K562 (cell line): ENCODE measurements around the gene USP31. TPM values are rescaled to one million over a fixed set of nuclear protein-coding genes. Genes with fewer than 3 reads are reported as not detected.
A peak's percentile ranks its signal among the peaks of the same experiment; 100 is the strongest.

Experiments
- ATAC-seq: fragments of 200-7000 bp; cut with Tn5 transposase; 3 replicates; pipeline ENCODE4 v1.9.1; 2020; ENCODE audit warnings: moderate library complexity
- BruUV-seq: library from RNA; stranded (reverse); fragments of 400-500 nt; replicated peaks from 2 replicates; lab custom pipeline; 2021; lab: Mats Ljungman, UMichigan
- CTCF ChIA-PET: fragments of 300-600 bp; formaldehyde crosslinking; extraction: SDS; loops from one replicate; lab custom pipeline; 2021; ENCODE audit warnings: low intra/inter-chr PET ratio; lab: Yijun Ruan, JAX
- POLR2A ChIA-PET: fragments of 300-600, 350-650 bp; sonication (Branson Sonifier 250); formaldehyde crosslinking; extraction: SDS; loops from one replicate; lab custom pipeline; 2021; ENCODE audit warnings: antibody characterized with exemption, inconsistent platforms; lab: Yijun Ruan, JAX
- DNase-seq, 4 experiments: peaks; one replicate each; pipeline versions ENCODE4 v3.0.0 to v3.0.0-alpha.2; 2011 to 2018; ENCODE audit warnings: low spot score in 3 of 4, mixed read lengths in 3 of 4; ENCODE audit errors: extremely low read depth in 1 of 4
- FAIRE-seq: peaks from 2 replicates; lab custom pipeline; 2011; peaks lifted over from hg19 to GRCh38; lab: Jason Lieb, UNC
- H2AFZ ChIP-seq: 2 replicates; pipeline ENCODE4 v1.6.0; 2011; ENCODE audit warnings: low read depth, low read length, control low read depth, inconsistent platforms
- H3K27ac ChIP-seq: fragments of 200-600 bp; 3 replicates; pipeline ENCODE4 v1.8.0; 2011; ENCODE audit warnings: low read depth, mild to moderate bottlenecking, control low read depth, inconsistent platforms, low read length, moderate library complexity, mixed read lengths; ENCODE audit errors: extremely low read depth
- H3K27me3 ChIP-seq, 2 experiments: fragments of 300-600 bp in 1 of 2; 2 replicates in 1 of 2; 3 replicates in 1 of 2; pipeline versions ENCODE4 v1.6.0 to v1.8.0; 2011; ENCODE audit warnings: inconsistent platforms in 2 of 2, low read length in 2 of 2, mild to moderate bottlenecking in 1 of 2, mixed read lengths in 1 of 2, moderate library complexity in 1 of 2; ENCODE audit not compliant: control insufficient read depth in 2 of 2, insufficient read depth in 2 of 2
- H3K36me3 ChIP-seq: fragments of 300-600 bp; 3 replicates; pipeline ENCODE4 v1.8.0; 2011; ENCODE audit warnings: mild to moderate bottlenecking, low read length, inconsistent platforms; ENCODE audit not compliant: control insufficient read depth, insufficient read depth
- H3K4me1 ChIP-seq, 2 experiments: fragments of 200-600 bp in 1 of 2; replicated peaks in 1 of 2; 2 replicates in 1 of 2; 3 replicates in 1 of 2; pipeline versions ENCODE4 v1.5.1 to v1.8.0; 2011; ENCODE audit warnings: inconsistent platforms in 2 of 2, low read length in 2 of 2, mild to moderate bottlenecking in 1 of 2, mixed read lengths in 1 of 2, moderate library complexity in 1 of 2; ENCODE audit not compliant: control insufficient read depth in 2 of 2, insufficient read depth in 2 of 2
- H3K4me2 ChIP-seq: 2 replicates; pipeline ENCODE4 v1.6.1; 2011; ENCODE audit warnings: low read length, control low read depth, inconsistent platforms, mixed read lengths; ENCODE audit not compliant: insufficient read depth
- H3K4me3 ChIP-seq: fragments of 200-600 bp; sonication (generic), shearing (Covaris generic); 2 replicates; pipeline ENCODE4 v1.5.1; 2016; ENCODE audit warnings: control low read depth, inconsistent platforms
- H3K79me2 ChIP-seq: fragments of 200-600 bp; 3 replicates; pipeline ENCODE4 v1.8.0; 2011; ENCODE audit warnings: low read length, inconsistent platforms; ENCODE audit not compliant: control insufficient read depth, insufficient read depth
- H3K9ac ChIP-seq, 2 experiments: 2 replicates each; pipeline versions ENCODE4 v1.6.0 to v1.6.1; 2011; ENCODE audit warnings: low read depth in 2 of 2, low read length in 2 of 2, control low read depth in 1 of 2, inconsistent platforms in 1 of 2, mild to moderate bottlenecking in 1 of 2, mixed read lengths in 1 of 2; ENCODE audit not compliant: insufficient read depth in 1 of 2
- H3K9me1 ChIP-seq: one replicate; pipeline ENCODE4 v1.6.0; 2011; ENCODE audit warnings: inconsistent platforms, mild to moderate bottlenecking, low read length, moderate library complexity; ENCODE audit not compliant: control insufficient read depth, insufficient read depth
- H3K9me3 ChIP-seq: replicated peaks from 2 replicates; pipeline ENCODE4 v1.5.1; 2011; ENCODE audit warnings: low read depth, low read length, inconsistent platforms; ENCODE audit not compliant: control insufficient read depth, insufficient read depth
- H4K20me1 ChIP-seq: replicated peaks from 2 replicates; pipeline ENCODE4 v1.6.1; 2011; ENCODE audit warnings: low read length, inconsistent platforms, mixed read lengths; ENCODE audit not compliant: control insufficient read depth, insufficient read depth
- BDP1 ChIP-seq: IDR thresholded peaks from 3 replicates; pipeline ENCODE4 v1.6.1; 2011; ENCODE audit not compliant: insufficient read length, insufficient read depth
- CHD1 ChIP-seq: fragments of 200-600 bp; sonication (generic); IDR thresholded peaks from one replicate; pipeline ENCODE4 v1.6.1; 2012; ENCODE audit warnings: mild to moderate bottlenecking, moderate library complexity, low read length, inconsistent platforms
- CREBBP ChIP-seq: IDR thresholded peaks from one replicate; pipeline ENCODE4 v1.6.1; 2012; ENCODE audit warnings: low read depth, mild to moderate bottlenecking, control low read depth, inconsistent platforms, low read length
- NFYB ChIP-seq: IDR thresholded peaks from 2 replicates; pipeline ENCODE4 v1.6.1; 2011; ENCODE audit warnings: mild to moderate bottlenecking, moderate library complexity; ENCODE audit not compliant: insufficient read length; ENCODE audit errors: extremely low read depth
- NR2F6 ChIP-seq: fragments of 450-650 bp; formaldehyde crosslinking; IDR thresholded peaks from 2 replicates; pipeline ENCODE4 v1.4.0; 2020; ENCODE audit warnings: mild to moderate bottlenecking
- PRPF4 ChIP-seq: fragments of 200-400 bp; formaldehyde crosslinking; IDR thresholded peaks from one replicate; pipeline ENCODE4 v1.6.1; 2017; ENCODE audit warnings: low read length, low read depth, mild to moderate bottlenecking; ENCODE audit not compliant: insufficient read depth, poor library complexity, severe bottlenecking
- ZNF174 ChIP-seq: fragments of 250-450 bp; sonication (Bioruptor Pico); IDR thresholded peaks from 2 replicates; pipeline ENCODE4 v1.4.0; 2020; ENCODE audit warnings: mild to moderate bottlenecking
- WGBS: fragments of 100-300 bp; shearing (Covaris generic); methylation state at CpG from one replicate; pipeline ENCODE4 v1.1.6; 2016; ENCODE audit warnings: low coverage, mixed read lengths; ENCODE audit not compliant: insufficient coverage; ENCODE audit errors: missing lambda C conversion rate; 5-methylcytosine and 5-hydroxymethylcytosine counted together
- in situ Hi-C: fragments of 300-500 bp; cut with MboI; formaldehyde crosslinking; loops from 4 replicates; pipeline ENCODE4 v1.15.0; 2018; ENCODE audit warnings: inconsistent platforms, mixed read lengths
- intact Hi-C: fragments of 100-400 bp; cut with micrococcal nuclease; formaldehyde crosslinking; loops from 2 replicates; pipeline ENCODE4 v1.14.2; 2022
- polyA plus RNA-seq, 8 experiments: library from polyadenylated mRNA; depleted of rRNA in 4 of 8; stranded (reverse) in 5 of 8; unstranded in 3 of 8; fragments of >200 nt; fragmentation: Nextera tagmentation in 2 of 8; fragmentation: Illumina TruSeq in 1 of 8; extraction: Ambion mirVana in 2 of 8; extraction: Trizol in 1 of 8; gene quantifications; 2 replicates each; pipeline versions ENCODE4 v1.2.1 to v1.2.3, GENCODE V29; 2011 to 2014; ENCODE audit warnings: inconsistent platforms in 1 of 8, missing spikeins in 1 of 8
- total RNA-seq, 7 experiments: library from RNA; depleted of rRNA in 6 of 7; stranded (reverse); fragments of >200 nt in 6 of 7; fragmentation: Illumina TruSeq in 2 of 7; extraction: Trizol in 2 of 7; gene quantifications; 2 replicates each; pipeline versions ENCODE4 v1.2.1 to v1.2.3, GENCODE V29; 2011 to 2021; ENCODE audit warnings: low replicate concordance in 1 of 7
- TF ChIP-seq, protein P1 (sequence below): fragments of 250-450 bp; sonication (Bioruptor Pico); IDR thresholded peaks from 2 replicates; pipeline ENCODE4 v1.4.0; 2020; ENCODE audit warnings: mild to moderate bottlenecking
- TF ChIP-seq, protein P2 (sequence below): fragments of 250-450 bp; sonication (Bioruptor Pico); IDR thresholded peaks from 2 replicates; pipeline ENCODE4 v1.9.0; 2021; ENCODE audit warnings: mild to moderate bottlenecking, inconsistent platforms
- TF ChIP-seq, protein P3 (sequence below): fragments of 250-450 bp; sonication (Bioruptor Pico); IDR thresholded peaks from 2 replicates; pipeline ENCODE4 v1.8.0; 2022; ENCODE audit warnings: inconsistent platforms, mild to moderate bottlenecking, moderate library complexity, borderline replicate concordance
- TF ChIP-seq, protein P4 (sequence below): sonication (generic); IDR thresholded peaks from 2 replicates; pipeline ENCODE4 v1.6.1; 2016
- TF ChIP-seq, protein P5 (sequence below): fragments of 450-650 bp; IDR thresholded peaks from 2 replicates; pipeline ENCODE4 v1.6.1; 2018; ENCODE audit warnings: mild to moderate bottlenecking, low read depth; ENCODE audit not compliant: partially characterized antibody

USP31 gene
- total and polyA plus RNA-seq, 9 of the 15 experiments (the other 6 are each of a cell fraction or from before 2014, with no cell fraction given), result 0.56 to 4.9 (median 2.9) TPM

DNA sequence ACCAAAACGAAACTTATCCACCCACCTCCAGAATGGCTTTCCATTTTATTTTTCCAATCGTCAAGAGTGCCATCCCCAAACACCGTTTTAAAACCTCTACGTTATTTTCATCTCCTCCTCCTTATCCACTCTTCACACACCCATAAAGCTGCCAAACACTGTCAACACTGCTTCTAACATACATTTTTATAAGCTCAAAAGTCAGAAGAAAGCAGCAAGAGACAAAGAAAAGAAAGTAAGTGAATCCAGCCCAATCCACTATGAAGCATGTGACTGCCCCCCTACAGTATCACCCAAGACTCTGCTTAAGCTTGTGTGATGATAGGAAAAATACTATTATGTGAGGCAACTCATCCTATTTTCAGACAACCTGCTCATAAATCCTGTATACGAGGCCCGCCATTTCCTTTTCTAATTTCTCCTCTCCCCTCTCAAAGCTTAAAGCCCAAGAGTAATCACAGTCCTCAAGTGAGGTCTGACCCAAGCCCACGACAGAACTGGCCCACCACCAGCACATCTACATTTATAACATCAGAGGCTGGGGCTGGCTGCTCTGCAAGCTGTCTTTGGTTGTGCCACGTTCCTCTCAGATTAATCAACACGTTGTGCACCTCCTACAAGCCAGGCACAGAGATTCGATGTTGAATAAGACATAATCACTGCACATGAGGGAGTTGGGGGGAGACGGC is 16.3 kb downstream of the USP31 start:
- intact Hi-C loops (no loop called here), in situ Hi-C loops (no loop called here)
- H3K27me3 ChIP-seq, result no peaks in the 10 kb centered on the region
- DNase-seq, result no peak
- H3K36me3 ChIP-seq, result no peaks in the 10 kb centered on the region
- no peaks in the 10 kb centered on the region for H3K9me3 ChIP-seq
- no peaks in the 10 kb centered on the region for H3K9me1 ChIP-seq
- BruUV-seq, result no TSS peak
- WGBS, result 14% methylated on average over 11 of the region's 11 CpGs
- H2AFZ ChIP-seq, result no peak overlapping the region
- no peak overlapping the region for H3K9ac ChIP-seq
- H3K4me2 ChIP-seq, result peak overlapping the region; percentile 3; the same call in 1 of the 2 replicates
- no peak overlapping the region for H3K27ac ChIP-seq
- CTCF ChIA-PET, result no interaction called here
- FAIRE-seq, result no peak
- H3K79me2 ChIP-seq, result peaks cover 18% of the 10 kb centered on the region; the same call in 2 of the 3 replicates
- H4K20me1 ChIP-seq, result peaks cover 28% of the 10 kb centered on the region
- H3K4me1 ChIP-seq, result peaks cover 0 to 17% of the 10 kb centered on the region in 2 experiments; a peak in 2 of 5 replicates
- ATAC-seq, result no peak
- POLR2A ChIA-PET, result interaction anchor here (0.6 to 1.7 kb wide), 4 partner anchors 8 to 1440 kb away, joined by 3 to 6 read pairs (median 4); partner anchors contain the start of gene USP31
- H3K4me3 ChIP-seq, result no peak overlapping the region
- TF ChIP-seq, protein P1, sequence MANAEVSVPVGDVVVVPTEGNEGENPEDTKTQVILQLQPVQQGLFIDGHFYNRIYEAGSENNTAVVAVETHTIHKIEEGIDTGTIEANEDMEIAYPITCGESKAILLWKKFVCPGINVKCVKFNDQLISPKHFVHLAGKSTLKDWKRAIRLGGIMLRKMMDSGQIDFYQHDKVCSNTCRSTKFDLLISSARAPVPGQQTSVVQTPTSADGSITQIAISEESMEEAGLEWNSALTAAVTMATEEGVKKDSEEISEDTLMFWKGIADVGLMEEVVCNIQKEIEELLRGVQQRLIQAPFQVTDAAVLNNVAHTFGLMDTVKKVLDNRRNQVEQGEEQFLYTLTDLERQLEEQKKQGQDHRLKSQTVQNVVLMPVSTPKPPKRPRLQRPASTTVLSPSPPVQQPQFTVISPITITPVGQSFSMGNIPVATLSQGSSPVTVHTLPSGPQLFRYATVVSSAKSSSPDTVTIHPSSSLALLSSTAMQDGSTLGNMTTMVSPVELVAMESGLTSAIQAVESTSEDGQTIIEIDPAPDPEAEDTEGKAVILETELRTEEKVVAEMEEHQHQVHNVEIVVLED, result no peak
- TF ChIP-seq, protein P2, sequence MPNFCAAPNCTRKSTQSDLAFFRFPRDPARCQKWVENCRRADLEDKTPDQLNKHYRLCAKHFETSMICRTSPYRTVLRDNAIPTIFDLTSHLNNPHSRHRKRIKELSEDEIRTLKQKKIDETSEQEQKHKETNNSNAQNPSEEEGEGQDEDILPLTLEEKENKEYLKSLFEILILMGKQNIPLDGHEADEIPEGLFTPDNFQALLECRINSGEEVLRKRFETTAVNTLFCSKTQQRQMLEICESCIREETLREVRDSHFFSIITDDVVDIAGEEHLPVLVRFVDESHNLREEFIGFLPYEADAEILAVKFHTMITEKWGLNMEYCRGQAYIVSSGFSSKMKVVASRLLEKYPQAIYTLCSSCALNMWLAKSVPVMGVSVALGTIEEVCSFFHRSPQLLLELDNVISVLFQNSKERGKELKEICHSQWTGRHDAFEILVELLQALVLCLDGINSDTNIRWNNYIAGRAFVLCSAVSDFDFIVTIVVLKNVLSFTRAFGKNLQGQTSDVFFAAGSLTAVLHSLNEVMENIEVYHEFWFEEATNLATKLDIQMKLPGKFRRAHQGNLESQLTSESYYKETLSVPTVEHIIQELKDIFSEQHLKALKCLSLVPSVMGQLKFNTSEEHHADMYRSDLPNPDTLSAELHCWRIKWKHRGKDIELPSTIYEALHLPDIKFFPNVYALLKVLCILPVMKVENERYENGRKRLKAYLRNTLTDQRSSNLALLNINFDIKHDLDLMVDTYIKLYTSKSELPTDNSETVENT, result no peak
- no peak for TF ChIP-seq NR2F6 (CRISPR knock-in tag)
- TF ChIP-seq, protein P3, sequence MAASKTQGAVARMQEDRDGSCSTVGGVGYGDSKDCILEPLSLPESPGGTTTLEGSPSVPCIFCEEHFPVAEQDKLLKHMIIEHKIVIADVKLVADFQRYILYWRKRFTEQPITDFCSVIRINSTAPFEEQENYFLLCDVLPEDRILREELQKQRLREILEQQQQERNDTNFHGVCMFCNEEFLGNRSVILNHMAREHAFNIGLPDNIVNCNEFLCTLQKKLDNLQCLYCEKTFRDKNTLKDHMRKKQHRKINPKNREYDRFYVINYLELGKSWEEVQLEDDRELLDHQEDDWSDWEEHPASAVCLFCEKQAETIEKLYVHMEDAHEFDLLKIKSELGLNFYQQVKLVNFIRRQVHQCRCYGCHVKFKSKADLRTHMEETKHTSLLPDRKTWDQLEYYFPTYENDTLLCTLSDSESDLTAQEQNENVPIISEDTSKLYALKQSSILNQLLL (CRISPR knock-in tag), result no peak
- TF ChIP-seq, protein P4, sequence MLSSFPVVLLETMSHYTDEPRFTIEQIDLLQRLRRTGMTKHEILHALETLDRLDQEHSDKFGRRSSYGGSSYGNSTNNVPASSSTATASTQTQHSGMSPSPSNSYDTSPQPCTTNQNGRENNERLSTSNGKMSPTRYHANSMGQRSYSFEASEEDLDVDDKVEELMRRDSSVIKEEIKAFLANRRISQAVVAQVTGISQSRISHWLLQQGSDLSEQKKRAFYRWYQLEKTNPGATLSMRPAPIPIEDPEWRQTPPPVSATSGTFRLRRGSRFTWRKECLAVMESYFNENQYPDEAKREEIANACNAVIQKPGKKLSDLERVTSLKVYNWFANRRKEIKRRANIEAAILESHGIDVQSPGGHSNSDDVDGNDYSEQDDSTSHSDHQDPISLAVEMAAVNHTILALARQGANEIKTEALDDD, result no peak
- TF ChIP-seq BDP1, result no peak
- TF ChIP-seq NFYB, result no peak
- no peak for TF ChIP-seq PRPF4
- TF ChIP-seq CREBBP, result no peak
- no peak for TF ChIP-seq CHD1
- TF ChIP-seq ZNF174 (CRISPR knock-in tag), result no peak
- TF ChIP-seq, protein P5, sequence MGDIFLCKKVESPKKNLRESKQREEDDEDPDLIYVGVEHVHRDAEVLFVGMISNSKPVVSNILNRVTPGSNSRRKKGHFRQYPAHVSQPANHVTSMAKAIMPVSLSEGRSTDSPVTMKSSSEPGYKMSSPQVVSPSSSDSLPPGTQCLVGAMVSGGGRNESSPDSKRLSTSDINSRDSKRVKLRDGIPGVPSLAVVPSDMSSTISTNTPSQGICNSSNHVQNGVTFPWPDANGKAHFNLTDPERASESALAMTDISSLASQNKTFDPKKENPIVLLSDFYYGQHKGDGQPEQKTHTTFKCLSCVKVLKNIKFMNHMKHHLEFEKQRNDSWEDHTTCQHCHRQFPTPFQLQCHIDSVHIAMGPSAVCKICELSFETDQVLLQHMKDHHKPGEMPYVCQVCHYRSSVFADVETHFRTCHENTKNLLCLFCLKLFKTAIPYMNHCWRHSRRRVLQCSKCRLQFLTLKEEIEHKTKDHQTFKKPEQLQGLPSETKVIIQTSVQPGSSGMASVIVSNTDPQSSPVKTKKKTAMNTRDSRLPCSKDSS, result no peak
